Limb (tissue), 2 donors: Measurements from ENCODE around the gene TMEM229B.
"Not testable (repeated sequence)": the region's sequence is repeated elsewhere in the genome, so short reads cannot be mapped to it uniquely, and the experiment has no call there.

Experiments used
- DNase-seq, 2 donors: peaks; one replicate each; pipeline ENCODE4 v3.0.0-alpha.2; 2016; ENCODE audit errors: extremely low spot score in 2 of 2

The TMEM229B gene

GRCh38 chr14:67457782-67458181 is 30.7 kb downstream of the TMEM229B start:
- DNase-seq = peak in 1 of 2 donors; percentile 38

GRCh38 chr14:67456732-67457131 is 31.8 kb downstream of the TMEM229B start:
- DNase-seq = no peak

GRCh38 chr14:67453575-67454300 is 34.8 kb downstream of the TMEM229B start:
- DNase-seq = no peak

GRCh38 chr14:67451667-67452066 is 36.9 kb downstream of the TMEM229B start:
- DNase-seq = not testable (repeated sequence)

GRCh38 chr14:67449096-67449495 is 39.4 kb downstream of the TMEM229B start:
- DNase-seq = no peak

- DNase-seq = no peak
These were observed 41.5 kb downstream of the TMEM229B start for GRCh38 chr14:67447033-67447381.

- no peak for DNase-seq
These were observed 42.0 kb downstream of the TMEM229B start for GRCh38 chr14:67446371-67447032.

- DNase-seq = no peak
These were observed 44.1 kb downstream of the TMEM229B start for GRCh38 chr14:67444395-67444794.

- DNase-seq = no peak
These were observed 46.2 kb downstream of the TMEM229B start for GRCh38 chr14:67442139-67442906.

GRCh38 chr14:67441672-67442071 is 46.8 kb downstream of the TMEM229B start:
- DNase-seq = no peak

GRCh38 chr14:67441256-67441655 is 47.3 kb downstream of the TMEM229B start:
- DNase-seq = no peak

- DNase-seq = no peak
These were observed 48.0 kb downstream of the TMEM229B start for GRCh38 chr14:67440513-67440912.

GRCh38 chr14:67438969-67439368 is 49.6 kb downstream of the TMEM229B start:
- DNase-seq = no peak

GRCh38 chr14:67436006-67436866 is 52.3 kb downstream of the TMEM229B start:
- DNase-seq = no peak

GRCh38 chr14:67435603-67436002 is 52.9 kb downstream of the TMEM229B start:
- DNase-seq = no peak

- DNase-seq = no peak
These were observed 56.4 kb downstream of the TMEM229B start for GRCh38 chr14:67432050-67432564.

GRCh38 chr14:67429510-67430205 is 58.9 kb downstream of the TMEM229B start:
- DNase-seq = peak in 1 of 2 donors; percentile 11

- no peak for DNase-seq
These were observed 60.0 kb downstream of the TMEM229B start for GRCh38 chr14:67428501-67429031.

- DNase-seq = peak; percentile 79 to 84
These were observed 61.4 kb downstream of the TMEM229B start for GRCh38 chr14:67426983-67427606.

GRCh38 chr14:67426161-67426560 is 62.4 kb downstream of the TMEM229B start:
- no peak for DNase-seq
